HG03060 (cell line): ENCODE data around the gene ZNF615.
"Not testable (repeated sequence)": the region's sequence is repeated elsewhere in the genome, so short reads cannot be mapped to it uniquely, and the experiment has no call there.

Source experiments
- ATAC-seq: cut with Tn5 transposase; IDR thresholded peaks from one replicate; pipeline ENCODE4 v1.9.1; 2021; ENCODE audit warnings: low read depth, moderate number of reproducible peaks; ENCODE audit not compliant: unreplicated experiment

The ZNF615 gene

DNA sequence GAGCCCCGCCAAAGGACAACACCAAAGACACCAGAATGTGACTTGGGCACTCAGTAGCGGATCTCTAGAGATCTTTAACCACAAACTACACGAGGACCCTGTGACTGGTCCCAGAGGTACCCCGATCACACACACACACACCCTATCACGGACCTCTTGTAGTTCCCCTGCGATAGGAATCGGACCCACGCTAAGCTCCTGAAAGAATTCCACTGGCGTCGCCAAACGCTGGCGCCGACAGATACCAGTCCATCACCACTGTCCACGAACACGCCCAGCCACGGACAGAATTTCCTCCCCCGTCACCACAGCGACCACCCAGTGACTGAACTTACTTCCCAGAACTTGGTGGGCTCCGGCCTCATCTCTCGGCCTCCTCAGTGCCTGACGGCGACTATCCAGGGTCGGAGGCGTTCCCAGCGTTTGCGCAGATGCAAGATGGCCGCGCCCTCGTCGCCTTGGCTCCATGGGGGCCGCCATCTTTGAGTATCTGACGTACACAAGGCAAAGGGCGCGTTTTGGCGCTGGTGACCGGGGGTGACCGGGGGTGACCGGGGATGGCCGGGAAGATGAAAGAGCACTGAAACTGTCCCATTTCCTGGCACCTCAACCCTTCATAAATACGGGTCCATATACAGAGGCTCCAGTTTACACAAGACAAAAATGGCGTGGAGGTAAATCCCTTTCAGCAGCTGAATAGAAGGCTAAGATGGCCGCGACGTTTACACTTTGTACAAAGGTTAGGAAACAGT is at the start of gene ZNF615:
ZNF615 (minus strand) TSS at position 406 of the 752 bp plus-strand sequence. CDS start 4,500 bp downstream, outside the sequence.
- ATAC-seq: no peak

DNA sequence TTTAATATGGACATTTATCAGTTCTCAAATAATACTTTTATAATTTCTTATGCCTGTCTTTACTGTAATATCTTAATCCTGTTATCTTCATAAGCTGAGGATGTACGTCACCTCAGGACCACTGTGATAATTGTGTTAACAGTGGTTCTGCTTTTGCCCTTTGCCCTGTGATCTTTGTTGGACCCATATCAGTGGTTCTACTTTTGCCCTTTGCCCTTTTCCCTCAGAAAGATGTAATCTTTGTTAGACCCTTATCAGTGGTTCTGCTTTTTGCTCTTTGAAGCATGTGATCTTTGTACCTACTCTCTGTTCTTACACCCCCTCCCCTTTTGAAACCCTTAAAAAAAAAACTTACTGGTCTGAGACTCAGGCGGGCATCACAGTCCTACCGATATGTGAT is 48.5 kb upstream of the ZNF615 start:
- ATAC-seq: not testable (repeated sequence)

- not testable (repeated sequence) for ATAC-seq
These were observed 43.7 kb upstream of the ZNF615 start for GRCh38 chr19:52051736-52052135.

DNA sequence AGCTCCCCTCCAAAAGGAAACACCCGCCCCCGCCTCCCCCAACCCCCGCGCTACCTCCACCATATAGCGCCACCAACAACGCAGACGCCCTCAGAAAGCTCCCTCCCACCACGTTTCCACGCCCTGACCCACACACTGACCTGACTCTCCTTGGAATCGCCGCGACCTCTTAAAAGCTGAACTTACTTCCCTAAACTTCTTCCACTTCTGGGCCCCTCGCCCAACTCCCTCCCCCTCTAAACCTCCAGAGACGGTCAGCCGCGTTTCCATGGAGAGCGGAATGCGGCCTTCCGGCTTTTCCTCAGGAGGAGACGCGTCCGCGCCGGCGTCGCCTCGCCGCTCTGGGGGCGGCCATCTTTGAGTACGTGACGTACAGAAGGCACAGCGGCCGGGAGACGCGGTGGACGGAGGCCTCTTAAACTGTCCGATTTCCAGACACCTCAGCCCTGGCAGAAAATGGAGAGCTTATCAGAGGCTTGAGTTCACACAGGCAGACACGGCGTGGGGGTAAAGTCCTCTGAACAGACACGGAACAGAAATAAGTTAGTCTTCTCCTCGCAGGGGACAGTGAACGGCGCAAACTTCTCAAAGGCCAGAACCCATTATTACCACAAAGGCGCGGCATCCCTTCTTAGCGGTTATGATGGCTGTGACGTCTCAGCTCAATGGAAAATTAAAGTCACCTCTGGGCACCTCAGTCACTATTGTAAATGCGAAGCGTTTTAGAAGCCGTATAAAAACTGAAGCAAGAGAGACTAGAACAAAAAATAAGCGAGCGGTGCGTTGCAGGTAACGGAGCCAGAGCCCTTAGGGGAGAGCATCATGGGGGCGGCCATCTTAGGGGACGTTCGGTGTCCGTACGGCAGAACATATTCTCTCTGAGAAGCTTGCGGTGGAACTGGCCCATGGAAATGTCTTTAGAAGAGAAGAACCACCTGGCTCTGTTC is 40.8 kb upstream of the ZNF615 start, which contains the start of gene ZNF432:
ZNF432 (minus strand) TSS at position 284 of the 947 bp plus-strand sequence. CDS start 1,970 bp downstream, outside the sequence.
- peak; percentile 41 for ATAC-seq

- no peak for ATAC-seq
These were observed 31.2 kb upstream of the ZNF615 start for GRCh38 chr19:52039169-52039568.

- no peak for ATAC-seq
These were observed 26.2 kb upstream of the ZNF615 start for GRCh38 chr19:52034051-52034728.

GRCh38 chr19:52028780-52029123 is 20.7 kb upstream of the ZNF615 start:
- no peak for ATAC-seq

GRCh38 chr19:52028027-52028779 is 20.2 kb upstream of the ZNF615 start, which contains the start of gene ZNF614:
Gene ZNF614, minus strand, starts transcription at chr19:52028379. Its CDS starts 2,634 bp downstream, at chr19:52025745.
- peak; percentile 62 for ATAC-seq

- ATAC-seq: not testable (repeated sequence)
These were observed 18.4 kb upstream of the ZNF615 start for GRCh38 chr19:52026255-52026990.

GRCh38 chr19:52024478-52024877 is 16.5 kb upstream of the ZNF615 start:
- ATAC-seq: not testable (repeated sequence)

DNA sequence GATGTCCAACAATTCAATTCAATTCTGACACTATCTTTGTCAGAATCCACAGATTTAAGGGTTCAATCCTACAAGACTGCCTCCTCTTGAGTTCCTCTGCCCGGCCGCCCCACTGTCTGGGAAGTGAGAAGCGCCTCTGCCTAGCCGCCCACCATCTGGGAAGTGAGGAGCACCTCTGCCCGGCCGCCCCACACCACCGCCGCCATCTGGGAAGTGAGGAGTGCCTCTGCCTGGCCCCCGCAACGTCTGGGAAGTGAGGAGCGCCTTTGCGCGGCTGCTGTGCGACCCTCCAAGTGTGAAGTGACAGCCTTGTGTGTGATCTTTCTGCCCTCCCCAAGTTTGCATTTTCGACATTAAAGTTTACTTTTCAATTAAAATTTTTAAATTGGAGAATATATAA is 14.2 kb upstream of the ZNF615 start:
- ATAC-seq: no peak

DNA sequence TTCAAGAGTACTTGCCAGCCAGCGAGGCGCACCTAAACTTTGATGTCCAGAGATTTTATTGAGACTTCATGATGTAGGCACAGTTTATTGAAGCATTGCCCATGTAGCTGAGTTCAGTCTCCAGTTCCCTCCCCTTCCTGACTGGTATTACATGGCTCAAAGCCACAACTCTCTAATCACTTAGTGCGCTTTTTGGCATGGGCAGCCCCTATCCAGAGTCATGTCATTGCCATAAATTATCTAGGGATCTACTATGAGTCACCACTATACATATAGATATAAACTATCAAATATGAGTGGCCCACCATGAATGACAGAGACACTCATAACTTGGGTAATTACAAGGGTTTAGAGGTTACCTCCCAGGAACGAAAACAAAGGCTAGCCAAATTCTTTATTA is 12.5 kb upstream of the ZNF615 start:
- ATAC-seq: no peak

DNA sequence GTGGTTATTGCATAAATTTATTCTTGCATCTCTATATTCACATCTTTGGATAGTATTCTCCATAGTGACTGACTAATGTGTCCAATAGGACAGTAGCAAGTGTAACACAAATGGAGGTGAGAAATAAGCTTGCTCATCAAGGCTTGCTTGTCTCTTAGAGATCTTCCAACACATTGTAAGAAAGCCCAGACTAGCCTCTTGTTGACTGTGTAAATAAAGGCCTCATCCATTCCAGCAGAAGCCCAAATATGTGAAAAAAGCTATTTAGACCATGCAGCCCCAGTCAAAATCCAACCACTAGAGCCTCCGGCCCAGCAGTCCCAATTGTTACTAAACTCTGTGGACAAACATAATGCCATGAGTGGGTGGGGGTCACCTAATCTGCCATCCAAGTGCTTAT is 2.7 kb upstream of the ZNF615 start:
- ATAC-seq: no peak

- ATAC-seq: no peak
These were observed 583 bp downstream of the ZNF615 start for GRCh38 chr19:52007451-52007805.

DNA sequence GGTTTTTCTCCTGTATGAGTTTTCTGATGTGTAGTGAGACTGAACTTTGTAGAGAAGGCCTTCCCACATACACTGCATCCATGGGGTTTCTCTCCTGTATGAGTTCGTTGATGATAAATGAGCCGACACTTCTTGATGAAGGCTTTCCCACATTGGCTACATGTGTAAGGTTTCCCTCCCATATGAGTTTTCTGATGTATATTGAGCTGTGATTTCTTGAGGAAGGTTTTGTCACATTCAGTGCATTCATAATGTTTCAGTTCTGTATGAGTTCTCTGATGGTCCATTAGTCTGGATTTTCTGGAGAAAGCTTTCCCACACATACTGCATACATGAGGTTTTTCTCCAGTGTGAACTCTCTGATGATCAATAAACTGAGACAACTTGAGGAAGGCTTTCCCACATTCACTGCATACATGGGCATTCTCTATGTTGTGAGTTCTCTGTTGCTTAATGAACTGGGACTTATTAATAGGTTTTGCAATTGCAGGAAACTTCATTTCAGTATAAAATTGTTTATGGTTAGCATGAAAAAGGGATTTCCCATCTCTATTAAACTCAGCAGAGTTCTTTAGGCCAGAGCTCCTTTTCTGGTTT is 13.9 kb downstream of the ZNF615 start:
- ATAC-seq: no peak

GRCh38 chr19:51993422-51993821 is 14.6 kb downstream of the ZNF615 start:
- ATAC-seq: no peak

GRCh38 chr19:51986309-51987291 is 21.4 kb downstream of the ZNF615 start, which contains the start of gene ZNF350:
Gene ZNF350, minus strand, starts transcription at chr19:51986840. Its CDS starts 12,480 bp downstream, at chr19:51974360.
- ATAC-seq: peak; percentile 84

DNA sequence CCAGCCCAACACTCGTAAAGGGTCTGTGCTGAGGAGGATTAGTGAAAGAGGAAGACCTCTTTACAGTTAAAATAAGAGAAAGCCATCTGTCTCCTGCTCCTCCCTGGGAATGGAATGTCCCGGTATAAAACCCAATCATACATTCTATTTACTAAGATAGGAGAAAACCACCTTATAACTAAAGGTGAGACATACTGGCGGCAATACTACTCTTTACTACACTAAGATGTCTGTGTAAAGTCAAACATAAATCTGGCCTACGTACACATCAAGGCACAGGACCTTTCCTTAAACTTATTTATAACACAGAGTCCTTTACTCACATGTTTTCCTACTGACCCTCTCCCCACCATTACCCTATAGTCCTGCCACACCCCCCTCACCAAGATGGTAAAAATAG is 24.6 kb downstream of the ZNF615 start:
- ATAC-seq: no peak
